ENCODE measurements around the gene CSMD2. TPM values are rescaled to one million over a fixed set of nuclear protein-coding genes. Genes with fewer than 3 reads are reported as not detected.

CSMD2 gene
- total and polyA plus RNA-seq, 2 of the 8 experiments (the other 6 are each of a cell fraction or from before 2014, with no cell fraction given), result 7.0 to 14.7 TPM

GRCh38 chr1:33735624-33736023 is 429.4 kb downstream of the CSMD2 start:
- Histone ChIP-seq H2BK15ac (ENCODE audit: low read length) (no peak overlapping the region), H3K27me3 (replicated peaks in 1 of 4; ENCODE audit: control insufficient read depth in 3 of 4, extremely low read depth in 1 of 4, insufficient read depth in 3 of 4, low read length in 3 of 4) (no peaks in the 10 kb centered on the region), H3K18ac (ENCODE audit: extremely low read depth, low read length) (no peak overlapping the region), H3K23me2 (ENCODE audit: low read depth, low read length) (no peaks in the 10 kb centered on the region), H3K4me2 (ENCODE audit: insufficient read depth in 1 of 2, low read depth in 2 of 2, low read length in 2 of 2) (no peak overlapping the region), H3K9ac (replicated peaks in 1 of 4; ENCODE audit: extremely low read depth in 1 of 4, low read depth in 3 of 4, low read length in 3 of 4) (no peak overlapping the region), H2AK5ac (ENCODE audit: low read depth, low read length) (no peak overlapping the region), H3K23ac (ENCODE audit: insufficient read length) (no peak overlapping the region), H3K56ac (replicated peaks; ENCODE audit: insufficient read length, low read depth, low read length) (no peak overlapping the region), H3K36me3 (ENCODE audit: control insufficient read depth in 2 of 4, insufficient read depth in 4 of 4, low read length in 3 of 4) (peaks cover 0 to 13% (median 4%) of the 10 kb centered on the region in 4 experiments; a peak in 5 of 8 replicates), H3K4ac (replicated peaks; ENCODE audit: insufficient read length, low read depth, low read length) (no peak overlapping the region), H2BK120ac (replicated peaks; ENCODE audit: low read depth, low read length) (no peak overlapping the region), H3K9me3 (ENCODE audit: insufficient read depth in 2 of 2, low read depth in 1 of 2, low read length in 1 of 2) (no peaks in the 10 kb centered on the region), H3K14ac (ENCODE audit: insufficient read length) (no peak overlapping the region), H2BK5ac (ENCODE audit: low read depth, low read length) (no peak overlapping the region), H4K5ac (ENCODE audit: insufficient read length, low read depth, low read length) (no peak overlapping the region), H4K91ac (replicated peaks; ENCODE audit: insufficient read length, low read length) (no peak overlapping the region), H2AFZ (ENCODE audit: low read length) (no peak overlapping the region), H2BK20ac (ENCODE audit: low read length) (no peak overlapping the region), H2BK12ac (ENCODE audit: low read depth, low read length) (no peak overlapping the region), H3K4me3 (ENCODE audit: extremely low read depth in 1 of 4, insufficient read depth in 2 of 4, low read depth in 3 of 4, low read length in 4 of 4) (no peak overlapping the region), H3K79me1 (ENCODE audit: low read depth, low read length) (no peaks in the 10 kb centered on the region), H3K79me2 (ENCODE audit: control insufficient read depth in 1 of 2, insufficient read depth in 2 of 2, low read length in 2 of 2) (no peaks in the 10 kb centered on the region), H4K8ac (ENCODE audit: extremely low read depth, insufficient read depth, low read length) (no peak overlapping the region), H3K27ac (ENCODE audit: low read depth, low read length) (no peak overlapping the region), H3K4me1 (replicated peaks in 1 of 4; ENCODE audit: control insufficient read depth in 3 of 4, insufficient read depth in 4 of 4, low read length in 3 of 4) (peaks cover 0 to 6% (median 0%) of the 10 kb centered on the region in 4 experiments; a peak in 2 of 7 replicates), H4K20me1 (replicated peaks in 1 of 2; ENCODE audit: control insufficient read depth in 1 of 2, insufficient read depth in 2 of 2, low read length in 2 of 2) (peaks cover 0 to 2% of the 10 kb centered on the region in 2 experiments)
- ChIA-PET POLR2A (ENCODE audit: partially characterized antibody) (no interaction called here), CTCF (ENCODE audit: partially characterized antibody) (interaction anchor here (0.5 to 2.1 kb wide), 11 partner anchors 14 to 442 kb away, joined by 3 to 15 read pairs (median 3); no protein-coding TSS in a partner anchor)
- DNase-seq (ENCODE audit: low read depth in 1 of 2, low spot score in 2 of 2), result no peak
- TF ChIP-seq CREB1 (IDR thresholded peaks at IDR 0.05) (no peak), RAD21 (IDR thresholded peaks at IDR 0.05 in 1 of 2, conservative IDR thresholded peaks at IDR 0.05 in 1 of 2; ENCODE audit: low read depth in 2 of 2, low read length in 2 of 2) (peak; percentile 15 to 28; a peak in 3 of 4 replicates)
- WGBS, 2 experiments (ENCODE audit: extremely low coverage in 1 of 2, insufficient coverage in 1 of 2, insufficient read length in 1 of 2, insufficient replicate concordance in 2 of 2, low coverage in 1 of 2, low lambda C conversion rate in 2 of 2, missing lambda C conversion rate in 1 of 2), result 89% methylated on average over 3 of the region's 3 CpGs; no CpG with 5 or more reads in 1 of the 2 experiments
- no peak for FAIRE-seq
